Right renal pelvis (tissue), 4 donors: ENCODE data around the gene ZNF385D. TPM values are rescaled to one million over a fixed set of nuclear protein-coding genes. Genes with fewer than 3 reads are reported as not detected.
"Not testable (repeated sequence)": the region's sequence is repeated elsewhere in the genome, so short reads cannot be mapped to it uniquely, and the experiment has no call there.

Experiments
- DNase-seq, 4 donors: peaks; one replicate each; pipeline ENCODE4 v3.0.0-alpha.2; 2013; ENCODE audit warnings: low read depth in 4 of 4, low spot score in 3 of 4, missing footprints in 1 of 4
- polyA plus RNA-seq, 4 donors: library from polyadenylated mRNA; unstranded; fragments of 120-200 nt; gene quantifications; one replicate each; pipeline ENCODE4 v1.2.1, GENCODE V29; 2013; ENCODE audit not compliant: insufficient read length in 4 of 4

ZNF385D gene
- polyA plus RNA-seq, 4 donors = 12.6 to 20.1 (median 15.4) TPM

- no peak for DNase-seq
Measured at GRCh38 chr3:21393683-21394311, 357.2 kb downstream of the ZNF385D start.

- DNase-seq = no peak
Measured at GRCh38 chr3:21392526-21392925, 358.5 kb downstream of the ZNF385D start.

GRCh38 chr3:21390856-21391255, 360.2 kb downstream of the ZNF385D start:
- no peak for DNase-seq

GRCh38 chr3:21390136-21390535, 360.9 kb downstream of the ZNF385D start:
- DNase-seq = no peak

GRCh38 chr3:21387142-21387826, 363.7 kb downstream of the ZNF385D start:
- not testable (repeated sequence) for DNase-seq

GRCh38 chr3:21378036-21378435, 373.0 kb downstream of the ZNF385D start:
- not testable (repeated sequence) for DNase-seq

GRCh38 chr3:21377071-21377769, 373.8 kb downstream of the ZNF385D start:
- DNase-seq = no peak

GRCh38 chr3:21372316-21372715, 378.7 kb downstream of the ZNF385D start:
- no peak for DNase-seq
